Tibial nerve (tissue), 4 donors: ENCODE measurements around the gene TCF4. TPM values are rescaled to one million over a fixed set of nuclear protein-coding genes. Genes with fewer than 3 reads are reported as not detected.

ENCODE experiments used
- DNase-seq, 2 donors: peaks; one replicate each; pipeline ENCODE4 v3.0.0-alpha.2; 2019; ENCODE audit warnings: low spot score in 2 of 2
- H3K27ac ChIP-seq, 4 donors: fragments of 200-600 bp; sonication (generic) in 3 of 4; one replicate each; pipeline ENCODE4 v1.5.1; 2017 to 2019; ENCODE audit warnings: mild to moderate bottlenecking in 1 of 4
- H3K27me3 ChIP-seq, 2 donors: fragments of 200-600 bp; sonication (generic) in 1 of 2; one replicate each; pipeline versions ENCODE4 v1.5.1 to v1.6.0; 2017 to 2019
- H3K36me3 ChIP-seq, 3 donors: fragments of 200-600 bp; sonication (generic); one replicate each; pipeline ENCODE4 v1.5.1; 2018 to 2019
- H3K4me1 ChIP-seq, 4 donors: fragments of 200-600 bp; sonication (generic) in 3 of 4; one replicate each; pipeline ENCODE4 v1.5.1; 2017 to 2019
- H3K4me3 ChIP-seq, 4 donors: fragments of 200-600 bp; sonication (generic) in 3 of 4; one replicate each; pipeline ENCODE4 v1.5.1; 2017 to 2019; ENCODE audit warnings: mild to moderate bottlenecking in 1 of 4, moderate library complexity in 1 of 4
- H3K9me3 ChIP-seq, 4 donors: fragments of 200-600 bp; sonication (generic) in 3 of 4; one replicate each; pipeline ENCODE4 v1.5.1; 2017 to 2019
- EP300 ChIP-seq, 2 donors: sonication (generic); formaldehyde crosslinking; IDR thresholded peaks; one replicate each; pipeline ENCODE4 v1.6.1; 2017; ENCODE audit warnings: antibody characterized with exemption in 2 of 2, mild to moderate bottlenecking in 1 of 2
- POLR2A ChIP-seq, 2 donors: fragments of 450-650 bp; IDR thresholded peaks; one replicate each; pipeline ENCODE4 v1.6.1; 2017; ENCODE audit warnings: antibody characterized with exemption in 2 of 2, mild to moderate bottlenecking in 2 of 2, moderate library complexity in 2 of 2
- WGBS, 2 donors: methylation state at CpG; one replicate each; pipeline ENCODE4 v1.1.5; 2018; 5-methylcytosine and 5-hydroxymethylcytosine counted together
- total RNA-seq, 4 donors: library from RNA; depleted of rRNA; stranded (reverse); fragments of >200 nt; gene quantifications; one replicate each; pipeline ENCODE4 v1.1.0, GENCODE V29; 2016
- TF ChIP-seq, protein P1 (sequence below), 5 experiments: fragments of 200-600 bp in 3 of 5; fragments of 450-650 bp in 2 of 5; sonication (generic) in 3 of 5; IDR thresholded peaks; one replicate each; pipeline ENCODE4 v1.5.1; 2016 to 2019; ENCODE audit warnings: antibody characterized with exemption in 5 of 5, mild to moderate bottlenecking in 3 of 5, moderate library complexity in 2 of 5

TCF4 gene
- total RNA-seq, 4 donors from 2014 or later, result 100 to 157 (median 114) TPM

GRCh38 chr18:55627007-55627406 is 39.0 kb upstream of the TCF4 start:
- TF ChIP-seq POLR2A (IDR thresholded peaks at IDR 0.05) (no peak), EP300 (IDR thresholded peaks at IDR 0.05) (no peak)
- TF ChIP-seq, protein P1, sequence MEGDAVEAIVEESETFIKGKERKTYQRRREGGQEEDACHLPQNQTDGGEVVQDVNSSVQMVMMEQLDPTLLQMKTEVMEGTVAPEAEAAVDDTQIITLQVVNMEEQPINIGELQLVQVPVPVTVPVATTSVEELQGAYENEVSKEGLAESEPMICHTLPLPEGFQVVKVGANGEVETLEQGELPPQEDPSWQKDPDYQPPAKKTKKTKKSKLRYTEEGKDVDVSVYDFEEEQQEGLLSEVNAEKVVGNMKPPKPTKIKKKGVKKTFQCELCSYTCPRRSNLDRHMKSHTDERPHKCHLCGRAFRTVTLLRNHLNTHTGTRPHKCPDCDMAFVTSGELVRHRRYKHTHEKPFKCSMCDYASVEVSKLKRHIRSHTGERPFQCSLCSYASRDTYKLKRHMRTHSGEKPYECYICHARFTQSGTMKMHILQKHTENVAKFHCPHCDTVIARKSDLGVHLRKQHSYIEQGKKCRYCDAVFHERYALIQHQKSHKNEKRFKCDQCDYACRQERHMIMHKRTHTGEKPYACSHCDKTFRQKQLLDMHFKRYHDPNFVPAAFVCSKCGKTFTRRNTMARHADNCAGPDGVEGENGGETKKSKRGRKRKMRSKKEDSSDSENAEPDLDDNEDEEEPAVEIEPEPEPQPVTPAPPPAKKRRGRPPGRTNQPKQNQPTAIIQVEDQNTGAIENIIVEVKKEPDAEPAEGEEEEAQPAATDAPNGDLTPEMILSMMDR (IDR thresholded peaks at IDR 0.05), result no peak
- Histone ChIP-seq H3K36me3 (no peaks in the 10 kb centered on the region), H3K4me1 (no peaks in the 10 kb centered on the region), H3K9me3 (no peaks in the 10 kb centered on the region), H3K27ac (no peak overlapping the region), H3K27me3 (no peaks in the 10 kb centered on the region), H3K4me3 (no peak overlapping the region)
- DNase-seq, result no peak
- WGBS, 2 donors, result 89 to 91% methylated on average over 1 of the region's 1 CpG

GRCh38 chr18:55625901-55626300 is 37.9 kb upstream of the TCF4 start:
- H3K27ac ChIP-seq, result no peak overlapping the region
- TF ChIP-seq POLR2A (IDR thresholded peaks at IDR 0.05), result no peak
- TF ChIP-seq, protein P1 (IDR thresholded peaks at IDR 0.05), result no peak
- no peak for TF ChIP-seq EP300 (IDR thresholded peaks at IDR 0.05)
- H3K36me3 ChIP-seq, result no peaks in the 10 kb centered on the region
- H3K4me3 ChIP-seq, result no peak overlapping the region
- no peaks in the 10 kb centered on the region for H3K27me3 ChIP-seq
- 55 to 61% methylated on average over 2 of the region's 2 CpGs for WGBS, 2 donors
- DNase-seq, result no peak
- H3K9me3 ChIP-seq, result no peaks in the 10 kb centered on the region
- no peaks in the 10 kb centered on the region for H3K4me1 ChIP-seq

DNA sequence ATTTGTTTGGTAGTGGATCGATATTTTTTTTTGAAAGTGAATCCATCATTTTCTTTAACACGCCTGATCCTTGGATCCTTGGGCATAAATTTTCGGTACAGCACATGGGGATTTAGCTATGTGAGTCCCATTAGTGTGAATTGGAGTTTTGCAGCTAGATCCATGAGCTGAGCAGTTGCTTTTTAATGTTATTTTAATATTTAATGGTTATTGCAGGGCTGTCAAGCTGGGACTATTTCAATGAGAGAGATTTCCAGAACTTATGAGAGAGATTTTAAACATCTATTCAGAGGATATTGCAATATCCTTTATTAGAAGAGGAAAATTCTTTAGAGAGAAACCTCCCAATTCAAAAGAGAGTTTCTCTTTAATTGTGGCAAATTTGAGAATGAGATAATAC is 35.6 kb upstream of the TCF4 start:
- Histone ChIP-seq H3K9me3 (peaks cover 0 to under 1% (median 0%) of the 10 kb centered on the region in 4 donors), H3K27me3 (no peaks in the 10 kb centered on the region), H3K36me3 (no peaks in the 10 kb centered on the region), H3K4me3 (no peak overlapping the region), H3K4me1 (no peaks in the 10 kb centered on the region), H3K27ac (no peak overlapping the region)
- TF ChIP-seq EP300 (IDR thresholded peaks at IDR 0.05), result no peak
- TF ChIP-seq, protein P1 (IDR thresholded peaks at IDR 0.05), result no peak
- no peak for TF ChIP-seq POLR2A (IDR thresholded peaks at IDR 0.05)
- 95 to 96% methylated on average over 3 of the region's 3 CpGs for WGBS, 2 donors
- no peak for DNase-seq

DNA sequence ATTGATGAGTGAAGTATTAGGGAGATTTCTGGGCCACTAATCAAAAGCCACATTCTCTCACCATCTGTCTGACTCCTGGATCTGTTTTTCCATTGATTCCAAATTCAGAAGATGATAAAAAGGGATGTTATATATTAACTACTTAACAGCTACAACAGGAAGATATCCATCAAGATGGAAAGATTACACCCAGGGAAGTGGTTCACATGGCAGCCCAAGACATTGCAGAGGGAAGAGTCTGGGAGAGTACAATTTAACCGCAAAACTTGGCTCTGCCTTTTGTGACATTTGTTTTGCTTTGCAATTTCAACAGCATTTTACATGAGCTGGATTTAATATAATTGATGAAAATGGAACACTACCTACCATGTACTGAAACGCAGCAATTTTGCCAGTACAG is 22.5 kb upstream of the TCF4 start:
- Histone ChIP-seq H3K4me1 (no peaks in the 10 kb centered on the region), H3K4me3 (no peak overlapping the region), H3K9me3 (peaks cover 0 to 6% (median 0%) of the 10 kb centered on the region in 4 donors), H3K36me3 (no peaks in the 10 kb centered on the region), H3K27me3 (no peaks in the 10 kb centered on the region), H3K27ac (no peak overlapping the region)
- no peak for DNase-seq
- TF ChIP-seq EP300 (IDR thresholded peaks at IDR 0.05) (no peak), POLR2A (IDR thresholded peaks at IDR 0.05) (no peak)
- TF ChIP-seq, protein P1 (IDR thresholded peaks at IDR 0.05), result no peak
- WGBS, 2 donors, result 95 to 100% methylated on average over 2 of the region's 2 CpGs

- WGBS, 2 donors, result 87 to 94% methylated on average over 6 of the region's 6 CpGs
Measured at GRCh38 chr18:55609160-55609825, 21.3 kb upstream of the TCF4 start.

More at GRCh38 chr18:55609160-55609825, 21.3 kb upstream of the TCF4 start:
- DNase-seq, result no peak
- Histone ChIP-seq H3K36me3 (no peaks in the 10 kb centered on the region), H3K4me1 (no peaks in the 10 kb centered on the region), H3K4me3 (no peak overlapping the region), H3K27ac (no peak overlapping the region), H3K27me3 (no peaks in the 10 kb centered on the region), H3K9me3 (no peaks in the 10 kb centered on the region)
- TF ChIP-seq POLR2A (IDR thresholded peaks at IDR 0.05) (no peak), EP300 (IDR thresholded peaks at IDR 0.05) (no peak)
- TF ChIP-seq, protein P1 (IDR thresholded peaks at IDR 0.05), result no peak
